ENCODE measurements around the gene NEK11.

GRCh38 chr3:131242201-131242600, 215.5 kb downstream of the NEK11 start:
- TF ChIP-seq CTCF (conservative IDR thresholded peaks at IDR 0.05; ENCODE audit: low read length) (0 out of 2 replicates have a peak, but pooled peaks have one; percentile 12), EZH2phosphoT487 (IDR thresholded peaks at IDR 0.05; ENCODE audit: borderline replicate concordance) (no peak)

All from Loucy (cell line).